H9 (cell line): ENCODE measurements around the gene DCLRE1B. TPM values are rescaled to one million over a fixed set of nuclear protein-coding genes. Genes with fewer than 3 reads are reported as not detected.

Experiments
- DNase-seq: peaks from one replicate; pipeline ENCODE4 v3.0.0-alpha.2; 2017
- H2AFZ ChIP-seq: one replicate; pipeline ENCODE4 v1.6.1; 2013; ENCODE audit warnings: mild to moderate bottlenecking, low read length, control low read depth, moderate library complexity
- H2AK5ac ChIP-seq: 2 replicates; pipeline ENCODE4 v1.6.1; 2013; ENCODE audit warnings: low read length, control low read depth, mixed read lengths; ENCODE audit not compliant: insufficient read length
- H2BK120ac ChIP-seq: one replicate; pipeline ENCODE4 v1.6.1; 2013; ENCODE audit warnings: low read depth, mild to moderate bottlenecking, low read length, control low read depth, inconsistent platforms; ENCODE audit not compliant: poor library complexity, severe bottlenecking
- H2BK12ac ChIP-seq: 2 replicates; pipeline ENCODE4 v1.6.1; 2013; ENCODE audit warnings: low read length, control low read depth, mixed read lengths, low read depth; ENCODE audit not compliant: insufficient read length
- H2BK15ac ChIP-seq: 2 replicates; pipeline ENCODE4 v1.6.1; 2013; ENCODE audit warnings: low read depth, low read length, control low read depth
- H2BK20ac ChIP-seq: one replicate; pipeline ENCODE4 v1.6.1; 2013; ENCODE audit warnings: low read depth, mild to moderate bottlenecking, low read length, control low read depth, inconsistent platforms; ENCODE audit not compliant: poor library complexity, severe bottlenecking
- H2BK5ac ChIP-seq: 2 replicates; pipeline ENCODE4 v1.6.1; 2013; ENCODE audit warnings: low read length, control low read depth, mixed read lengths; ENCODE audit not compliant: insufficient read length
- H3K14ac ChIP-seq: 2 replicates; pipeline ENCODE4 v1.6.1; 2013; ENCODE audit warnings: low read length, control low read depth; ENCODE audit not compliant: insufficient read depth
- H3K18ac ChIP-seq: 2 replicates; pipeline ENCODE4 v1.6.1; 2013; ENCODE audit warnings: low read depth, mild to moderate bottlenecking, mixed read lengths, low read length, control low read depth; ENCODE audit not compliant: insufficient read length
- H3K23ac ChIP-seq: 2 replicates; pipeline ENCODE4 v1.6.1; 2013; ENCODE audit warnings: low read length, control low read depth, mixed read lengths, low read depth; ENCODE audit not compliant: insufficient read length
- H3K23me2 ChIP-seq: 2 replicates; pipeline ENCODE4 v1.6.1; 2013; ENCODE audit warnings: low read depth, mild to moderate bottlenecking, mixed read lengths, low read length, control low read depth; ENCODE audit not compliant: insufficient read length, poor library complexity, severe bottlenecking
- H3K27ac ChIP-seq: 2 replicates; pipeline ENCODE4 v1.5.1; 2013; ENCODE audit warnings: low read length, control low read depth, mixed read lengths, low read depth; ENCODE audit not compliant: insufficient read length
- H3K27me3 ChIP-seq: 2 replicates; pipeline ENCODE4 v1.6.1; 2013; ENCODE audit warnings: low read length, control low read depth, inconsistent platforms; ENCODE audit not compliant: insufficient read depth
- H3K4ac ChIP-seq: 2 replicates; pipeline ENCODE4 v1.6.1; 2013; ENCODE audit warnings: low read depth, mild to moderate bottlenecking, control low read depth, inconsistent platforms, low read length, moderate library complexity
- H3K4me1 ChIP-seq: 2 replicates; pipeline ENCODE4 v1.6.1; 2013; ENCODE audit warnings: low read length, control low read depth, inconsistent platforms; ENCODE audit not compliant: insufficient read depth
- H3K4me2 ChIP-seq: 2 replicates; pipeline ENCODE4 v1.6.1; 2013; ENCODE audit warnings: low read length, control low read depth, mixed read lengths; ENCODE audit not compliant: insufficient read length, insufficient read depth
- H3K56ac ChIP-seq: 2 replicates; pipeline ENCODE4 v1.6.1; 2013; ENCODE audit warnings: low read depth, mild to moderate bottlenecking, mixed read lengths, low read length, control low read depth; ENCODE audit not compliant: insufficient read length
- H3K79me1 ChIP-seq: 2 replicates; pipeline ENCODE4 v1.6.1; 2013; ENCODE audit warnings: low read depth, mild to moderate bottlenecking, moderate library complexity, low read length, control low read depth, inconsistent platforms; ENCODE audit not compliant: insufficient read depth, poor library complexity, severe bottlenecking
- H3K79me2 ChIP-seq: 2 replicates; pipeline ENCODE4 v1.6.1; 2013; ENCODE audit warnings: low read length, control low read depth, inconsistent platforms; ENCODE audit not compliant: insufficient read depth
- H3K9ac ChIP-seq: 2 replicates; pipeline ENCODE4 v1.6.1; 2013; ENCODE audit warnings: low read length, control low read depth, mixed read lengths; ENCODE audit not compliant: insufficient read length; ENCODE audit errors: extremely low read depth
- H3K9me3 ChIP-seq: one replicate; pipeline ENCODE4 v1.6.1; 2013; ENCODE audit warnings: low read depth, low read length, inconsistent platforms; ENCODE audit not compliant: control insufficient read depth
- H3T11ph ChIP-seq: one replicate; pipeline ENCODE4 v1.6.1; 2013; ENCODE audit warnings: mild to moderate bottlenecking, low read length, control low read depth, inconsistent platforms
- H4K20me1 ChIP-seq: one replicate; pipeline ENCODE4 v1.6.1; 2013; ENCODE audit not compliant: control insufficient read depth, insufficient read length, insufficient read depth
- H4K5ac ChIP-seq: 2 replicates; pipeline ENCODE4 v1.6.1; 2013; ENCODE audit warnings: low read depth, mild to moderate bottlenecking, mixed read lengths, low read length, control low read depth; ENCODE audit not compliant: insufficient read length
- H4K8ac ChIP-seq: replicated peaks from 2 replicates; pipeline ENCODE4 v1.6.1; 2013; ENCODE audit warnings: low read length, control low read depth, mixed read lengths, low read depth; ENCODE audit not compliant: insufficient read length
- H4K91ac ChIP-seq: 2 replicates; pipeline ENCODE4 v1.6.1; 2013; ENCODE audit warnings: low read depth, mild to moderate bottlenecking, moderate library complexity, mixed read lengths, low read length, control low read depth; ENCODE audit not compliant: insufficient read length
- H3K27ac Mint-ChIP-seq, 3 experiments: 2 replicates in 2 of 3; 3 replicates in 1 of 3; pipeline ENCODE4 v1.8.0; 2020 to 2021; ENCODE audit warnings: mixed read lengths in 3 of 3, mild to moderate bottlenecking in 1 of 3, moderate library complexity in 1 of 3
- H3K27me3 Mint-ChIP-seq: 2 replicates; pipeline ENCODE4 v1.8.0; 2021; ENCODE audit warnings: low read depth, mild to moderate bottlenecking, moderate library complexity, mixed read lengths
- H3K36me3 Mint-ChIP-seq, 3 experiments: 2 replicates in 2 of 3; 3 replicates in 1 of 3; pipeline ENCODE4 v1.8.0; 2020 to 2021; ENCODE audit warnings: low read depth in 3 of 3, mixed read lengths in 3 of 3; ENCODE audit not compliant: insufficient read depth in 1 of 3
- H3K4me1 Mint-ChIP-seq, 2 experiments: 2 replicates each; pipeline ENCODE4 v1.8.0; 2020; ENCODE audit warnings: mixed read lengths in 2 of 2
- H3K4me3 Mint-ChIP-seq, 2 experiments: 2 replicates in 1 of 2; 3 replicates in 1 of 2; pipeline ENCODE4 v1.8.0; 2020 to 2021; ENCODE audit warnings: mild to moderate bottlenecking in 2 of 2, mixed read lengths in 2 of 2, moderate library complexity in 1 of 2
- H3K9me3 Mint-ChIP-seq, 2 experiments: 2 replicates in 1 of 2; 3 replicates in 1 of 2; pipeline ENCODE4 v1.8.0; 2020; ENCODE audit warnings: mild to moderate bottlenecking in 2 of 2, mixed read lengths in 2 of 2, moderate library complexity in 1 of 2
- WGBS: extraction: QIAGEN DNeasy Blood & Tissue Kit; methylation state at CpG from one replicate; pipeline ENCODE4 v1.1.7; 2013; ENCODE audit warnings: missing lambda C conversion rate, low lambda C conversion rate, mixed read lengths; ENCODE audit not compliant: insufficient read length; ENCODE audit errors: extremely low coverage; 5-methylcytosine and 5-hydroxymethylcytosine counted together
- total RNA-seq: library from RNA; stranded (reverse); gene quantifications from 2 replicates; pipeline ENCODE4 v1.2.1, GENCODE V29; 2021
- TF ChIP-seq, protein P1 (sequence below): fragments of 200-600 bp; sonication (generic); conservative IDR thresholded peaks from 3 replicates; pipeline ENCODE4 v1.8.0; 2021; ENCODE audit warnings: antibody characterized with exemption, mild to moderate bottlenecking

The DCLRE1B gene
- total RNA-seq, 1 experiment from 2014 or later: 13.4 TPM

GRCh38 chr1:113893267-113893666, 11.9 kb upstream of the DCLRE1B start:
- Mint-ChIP-seq H3K27ac (no peak overlapping the region), H3K27me3 (no peaks in the 10 kb centered on the region), H3K4me1 (no peaks in the 10 kb centered on the region), H3K4me3 (no peak overlapping the region), H3K9me3 (no peaks in the 10 kb centered on the region), H3K36me3 (peaks cover 2 to 16% (median 10%) of the 10 kb centered on the region in 3 experiments; a peak in 4 of 7 replicates)
- no peak overlapping the region for H2AFZ ChIP-seq
- H2BK20ac ChIP-seq: no peak overlapping the region
- H3T11ph ChIP-seq: no peak overlapping the region
- H3K79me1 ChIP-seq: no peaks in the 10 kb centered on the region
- TF ChIP-seq, protein P1, sequence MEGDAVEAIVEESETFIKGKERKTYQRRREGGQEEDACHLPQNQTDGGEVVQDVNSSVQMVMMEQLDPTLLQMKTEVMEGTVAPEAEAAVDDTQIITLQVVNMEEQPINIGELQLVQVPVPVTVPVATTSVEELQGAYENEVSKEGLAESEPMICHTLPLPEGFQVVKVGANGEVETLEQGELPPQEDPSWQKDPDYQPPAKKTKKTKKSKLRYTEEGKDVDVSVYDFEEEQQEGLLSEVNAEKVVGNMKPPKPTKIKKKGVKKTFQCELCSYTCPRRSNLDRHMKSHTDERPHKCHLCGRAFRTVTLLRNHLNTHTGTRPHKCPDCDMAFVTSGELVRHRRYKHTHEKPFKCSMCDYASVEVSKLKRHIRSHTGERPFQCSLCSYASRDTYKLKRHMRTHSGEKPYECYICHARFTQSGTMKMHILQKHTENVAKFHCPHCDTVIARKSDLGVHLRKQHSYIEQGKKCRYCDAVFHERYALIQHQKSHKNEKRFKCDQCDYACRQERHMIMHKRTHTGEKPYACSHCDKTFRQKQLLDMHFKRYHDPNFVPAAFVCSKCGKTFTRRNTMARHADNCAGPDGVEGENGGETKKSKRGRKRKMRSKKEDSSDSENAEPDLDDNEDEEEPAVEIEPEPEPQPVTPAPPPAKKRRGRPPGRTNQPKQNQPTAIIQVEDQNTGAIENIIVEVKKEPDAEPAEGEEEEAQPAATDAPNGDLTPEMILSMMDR: no peak
- no peaks in the 10 kb centered on the region for H3K23me2 ChIP-seq
- no CpG with 5 or more reads among the region's 3 CpGs for WGBS
- H3K27me3 ChIP-seq: no peaks in the 10 kb centered on the region
- no peaks in the 10 kb centered on the region for H3K9me3 ChIP-seq
- H2BK5ac ChIP-seq: no peak overlapping the region
- H4K8ac ChIP-seq: no peak overlapping the region
- DNase-seq: no peak
- no peak overlapping the region for H4K5ac ChIP-seq
- no peaks in the 10 kb centered on the region for H3K4me1 ChIP-seq
- no peak overlapping the region for H3K4me2 ChIP-seq
- no peaks in the 10 kb centered on the region for H3K79me2 ChIP-seq
- H3K56ac ChIP-seq: no peak overlapping the region
- H4K20me1 ChIP-seq: no peaks in the 10 kb centered on the region
- no peak overlapping the region for H4K91ac ChIP-seq
- H3K18ac ChIP-seq: no peak overlapping the region
- no peak overlapping the region for H2BK12ac ChIP-seq
- no peak overlapping the region for H3K4ac ChIP-seq
- no peak overlapping the region for H3K9ac ChIP-seq
- H2AK5ac ChIP-seq: no peak overlapping the region
- H2BK120ac ChIP-seq: no peak overlapping the region
- H2BK15ac ChIP-seq: no peak overlapping the region
- no peak overlapping the region for H3K14ac ChIP-seq
- no peak overlapping the region for H3K27ac ChIP-seq
- H3K23ac ChIP-seq: no peak overlapping the region
